Measurements from ENCODE around the gene MGME1. TPM values are rescaled to one million over a fixed set of nuclear protein-coding genes. Genes with fewer than 3 reads are reported as not detected.
"Not testable (repeated sequence)": the region's sequence is repeated elsewhere in the genome, so short reads cannot be mapped to it uniquely, and the experiment has no call there.

Gene MGME1
- total and polyA plus RNA-seq, 3 experiments from 2014 or later, result 11.9 to 31.8 (median 29.2) TPM

GRCh38 chr20:17958373-17959256 lies 10.2 kb upstream of the MGME1 start:
- peak overlapping the region; percentile 27 to 88 (median 76) for H3K27ac Mint-ChIP-seq
- Histone ChIP-seq H3K9me3 (ENCODE audit: low read length) (no peaks in the 10 kb centered on the region), H3K4me3 (ENCODE audit: low read length) (peak overlapping the region; percentile 28), H3K27me3 (ENCODE audit: insufficient read depth, low read length, poor library complexity, severe bottlenecking) (no peaks in the 10 kb centered on the region), H3K4me1 (ENCODE audit: insufficient read depth, low read length) (peaks cover 51% of the 10 kb centered on the region), H3K27ac (ENCODE audit: low read depth, low read length) (peak overlapping the region; percentile 29), H3K36me3 (ENCODE audit: insufficient read depth, low read length) (peaks cover 28% of the 10 kb centered on the region)
- CTCF ChIA-PET, result interaction anchor here (1.2 to 1.9 kb wide), 3 partner anchors 9 to 38 kb away, joined by 3 to 5 read pairs (median 5); no protein-coding TSS in a partner anchor
- peak overlapping the region in 6 of 7 donors; percentile 7 to 66 (median 20) for H3K4me3 Mint-ChIP-seq
- peaks cover 75 to 85% (median 84%) of the 10 kb centered on the region in 3 donors for H3K4me1 Mint-ChIP-seq
- H3K27me3 Mint-ChIP-seq, result no peaks in the 10 kb centered on the region
- no peaks in the 10 kb centered on the region for H3K9me3 Mint-ChIP-seq
- H3K36me3 Mint-ChIP-seq, result peaks cover 4 to 38% (median 17%) of the 10 kb centered on the region in 3 donors
- DNase-seq, result no peak
- POLR2A ChIA-PET, result no interaction called here

DNA sequence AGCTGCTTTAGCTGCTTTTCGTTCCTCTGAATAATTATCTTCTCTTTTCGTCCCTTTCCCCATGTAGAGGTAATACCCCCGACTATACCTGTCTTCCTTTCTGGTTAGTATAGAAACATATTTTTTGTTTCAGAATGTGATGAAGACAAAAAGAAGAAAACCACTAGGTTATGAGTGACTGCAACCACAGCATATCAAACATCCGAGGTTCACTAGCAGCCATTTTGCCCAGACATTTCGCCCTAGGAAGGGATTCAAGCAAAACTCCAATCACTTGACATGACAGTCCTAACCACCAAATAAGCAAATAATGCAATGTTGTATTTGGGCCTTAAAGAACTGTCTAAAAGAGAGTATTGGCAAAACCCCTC lies 9.6 kb upstream of the MGME1 start:
- Mint-ChIP-seq H3K36me3 (peaks cover 4 to 33% (median 11%) of the 10 kb centered on the region in 3 donors), H3K4me3 (peak overlapping the region; percentile 13 to 66 (median 44)), H3K27me3 (no peaks in the 10 kb centered on the region), H3K4me1 (peaks cover 77 to 89% (median 84%) of the 10 kb centered on the region in 3 donors), H3K9me3 (no peaks in the 10 kb centered on the region), H3K27ac (peak overlapping the region; percentile 35 to 95 (median 82))
- Histone ChIP-seq H3K27ac (ENCODE audit: low read depth, low read length) (peak overlapping the region; percentile 29), H3K4me1 (ENCODE audit: insufficient read depth, low read length) (peaks cover 58% of the 10 kb centered on the region), H3K9me3 (ENCODE audit: low read length) (no peaks in the 10 kb centered on the region), H3K27me3 (ENCODE audit: insufficient read depth, low read length, poor library complexity, severe bottlenecking) (no peaks in the 10 kb centered on the region), H3K36me3 (ENCODE audit: insufficient read depth, low read length) (peaks cover 21% of the 10 kb centered on the region), H3K4me3 (ENCODE audit: low read length) (peak overlapping the region; percentile 28)
- no peak for DNase-seq
- CTCF ChIA-PET, result interaction anchor here (1.2 to 1.9 kb wide), 3 partner anchors 10 to 38 kb away, joined by 3 to 5 read pairs (median 5); no protein-coding TSS in a partner anchor
- POLR2A ChIA-PET, result no interaction called here

- POLR2A ChIA-PET; H3K9me3 Mint-ChIP-seq; H3K27me3 ChIP-seq (ENCODE audit: insufficient read depth, low read length, poor library complexity, severe bottlenecking); DNase-seq; H3K36me3 ChIP-seq (ENCODE audit: insufficient read depth, low read length); CTCF ChIA-PET; H3K9me3 ChIP-seq (ENCODE audit: low read length); H3K27ac ChIP-seq (ENCODE audit: low read depth, low read length); H3K4me3 ChIP-seq (ENCODE audit: low read length); H3K27me3 Mint-ChIP-seq: not testable (repeated sequence)
- peaks cover 82 to 94% (median 87%) of the 10 kb centered on the region in 3 donors for H3K4me1 Mint-ChIP-seq
- H3K36me3 Mint-ChIP-seq, result peaks cover 0 to 21% (median 3%) of the 10 kb centered on the region in 3 donors
- H3K27ac Mint-ChIP-seq, result peak overlapping the region in 4 of 8 donors; percentile 70 to 78 (median 76)
- H3K4me3 Mint-ChIP-seq, result peak overlapping the region in 2 of 7 donors; percentile 66 to 74
- H3K4me1 ChIP-seq (ENCODE audit: insufficient read depth, low read length), result peaks cover 70% of the 10 kb centered on the region
Observed at GRCh38 chr20:17960400-17960885, 8.4 kb upstream of the MGME1 start.

DNA sequence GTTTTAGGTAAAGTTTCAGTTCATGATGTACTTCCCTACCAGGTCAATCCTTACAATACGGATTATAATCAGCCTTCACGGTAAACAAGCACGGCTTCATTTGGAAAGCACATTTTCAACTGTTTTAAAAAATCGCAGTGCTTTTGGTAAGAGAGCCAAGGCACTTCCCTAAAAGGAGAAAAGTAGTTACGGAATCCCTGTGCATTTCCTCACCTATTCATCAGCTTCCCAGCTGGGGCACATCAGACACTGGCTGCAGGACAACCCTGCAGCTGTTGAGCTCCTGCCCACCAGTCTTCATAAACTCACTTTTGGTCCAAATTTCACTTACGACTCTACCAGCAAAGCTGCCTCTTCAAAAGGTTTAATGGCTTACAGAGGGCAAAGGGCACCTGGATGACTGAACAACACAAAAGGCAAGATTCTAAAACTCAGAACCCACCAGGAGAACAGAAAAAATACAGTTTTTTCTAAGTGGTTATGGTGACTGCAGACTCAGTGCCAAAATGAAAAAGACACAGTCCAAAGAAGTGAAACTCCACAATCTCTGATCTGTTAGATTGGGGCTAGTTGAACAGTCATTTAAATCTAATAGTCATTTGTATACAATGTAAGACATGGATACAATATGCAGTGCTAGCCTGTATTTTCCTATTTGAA lies 7.8 kb upstream of the MGME1 start:
- Histone ChIP-seq H3K4me3 (ENCODE audit: low read length) (no peak overlapping the region), H3K27ac (ENCODE audit: low read depth, low read length) (no peak overlapping the region), H3K36me3 (ENCODE audit: insufficient read depth, low read length) (peaks cover 4% of the 10 kb centered on the region), H3K27me3 (ENCODE audit: insufficient read depth, low read length, poor library complexity, severe bottlenecking) (no peaks in the 10 kb centered on the region), H3K9me3 (ENCODE audit: low read length) (no peaks in the 10 kb centered on the region), H3K4me1 (ENCODE audit: insufficient read depth, low read length) (peaks cover 74% of the 10 kb centered on the region)
- Mint-ChIP-seq H3K4me3 (peak overlapping the region in 5 of 7 donors; percentile 24 to 74 (median 44)), H3K36me3 (peaks cover 0 to 15% (median 2%) of the 10 kb centered on the region in 3 donors), H3K27ac (peak overlapping the region; percentile 15 to 97 (median 62)), H3K27me3 (no peaks in the 10 kb centered on the region), H3K4me1 (peaks cover 83 to 94% (median 87%) of the 10 kb centered on the region in 3 donors), H3K9me3 (no peaks in the 10 kb centered on the region)
- CTCF ChIA-PET, result interaction anchor here (1.4 kb wide), 1 partner anchor 22 kb away, joined by 4 read pairs; no protein-coding TSS in a partner anchor
- POLR2A ChIA-PET, result no interaction called here
- no peak for DNase-seq

DNA sequence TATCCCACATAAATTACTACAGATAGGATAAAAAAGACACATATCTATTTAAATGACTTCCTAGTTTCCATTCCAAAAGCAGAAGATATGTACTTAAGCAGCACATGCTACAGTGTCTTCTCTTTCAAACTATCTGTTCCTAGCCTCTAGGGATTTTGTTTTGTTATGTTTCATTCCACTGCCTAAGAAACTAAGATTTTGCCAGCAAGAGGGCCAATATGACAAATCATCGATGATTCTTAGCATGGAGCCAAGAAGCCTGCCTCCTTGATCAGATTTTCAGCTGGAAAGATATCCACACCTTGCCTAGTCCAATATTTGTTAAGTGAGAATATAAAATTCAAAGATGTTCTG lies 7.3 kb upstream of the MGME1 start:
- ChIA-PET POLR2A (no interaction called here), CTCF (interaction anchor here (0.7 to 1.4 kb wide), 2 partner anchors 16 to 23 kb away, joined by 3 to 4 read pairs; no protein-coding TSS in a partner anchor)
- H3K4me3 ChIP-seq (ENCODE audit: low read length), result no peak overlapping the region
- DNase-seq, result no peak
- H3K27me3 ChIP-seq (ENCODE audit: insufficient read depth, low read length, poor library complexity, severe bottlenecking), result no peaks in the 10 kb centered on the region
- H3K9me3 ChIP-seq (ENCODE audit: low read length), result no peaks in the 10 kb centered on the region
- H3K4me1 ChIP-seq (ENCODE audit: insufficient read depth, low read length), result peaks cover 79% of the 10 kb centered on the region
- H3K9me3 Mint-ChIP-seq, result no peaks in the 10 kb centered on the region
- no peaks in the 10 kb centered on the region for H3K27me3 Mint-ChIP-seq
- H3K27ac Mint-ChIP-seq, result peak overlapping the region in 6 of 8 donors; percentile 33 to 97 (median 52)
- no peaks in the 10 kb centered on the region for H3K36me3 ChIP-seq (ENCODE audit: insufficient read depth, low read length)
- H3K4me3 Mint-ChIP-seq, result peak overlapping the region in 6 of 7 donors; percentile 4 to 74 (median 26)
- peaks cover 86 to 97% (median 89%) of the 10 kb centered on the region in 3 donors for H3K4me1 Mint-ChIP-seq
- H3K36me3 Mint-ChIP-seq, result peaks cover 0 to 12% (median 2%) of the 10 kb centered on the region in 3 donors
- H3K27ac ChIP-seq (ENCODE audit: low read depth, low read length), result no peak overlapping the region

GRCh38 chr20:17963114-17963897 lies 5.5 kb upstream of the MGME1 start:
- peak overlapping the region; percentile 74 to 97 (median 90) for H3K27ac Mint-ChIP-seq
- Histone ChIP-seq H3K4me1 (ENCODE audit: insufficient read depth, low read length) (peaks cover 73% of the 10 kb centered on the region), H3K27ac (ENCODE audit: low read depth, low read length) (no peak overlapping the region), H3K9me3 (ENCODE audit: low read length) (no peaks in the 10 kb centered on the region), H3K4me3 (ENCODE audit: low read length) (no peak overlapping the region), H3K27me3 (ENCODE audit: insufficient read depth, low read length, poor library complexity, severe bottlenecking) (no peaks in the 10 kb centered on the region), H3K36me3 (ENCODE audit: insufficient read depth, low read length) (no peaks in the 10 kb centered on the region)
- H3K36me3 Mint-ChIP-seq, result peaks cover 0 to 15% (median 2%) of the 10 kb centered on the region in 3 donors
- CTCF ChIA-PET, result interaction anchor here (1.1 to 3.0 kb wide), 5 partner anchors 12 to 459 kb away, joined by 3 to 12 read pairs (median 4); partner anchors contain the start of gene RRBP1
- H3K4me3 Mint-ChIP-seq, result peak overlapping the region; percentile 29 to 97 (median 94)
- no peak for DNase-seq
- H3K9me3 Mint-ChIP-seq, result no peaks in the 10 kb centered on the region
- peaks cover 83 to 94% (median 88%) of the 10 kb centered on the region in 3 donors for H3K4me1 Mint-ChIP-seq
- no peaks in the 10 kb centered on the region for H3K27me3 Mint-ChIP-seq
- POLR2A ChIA-PET, result no interaction called here

- CTCF ChIA-PET, result interaction anchor here (1.1 to 3.0 kb wide), 5 partner anchors 11 to 460 kb away, joined by 3 to 12 read pairs (median 4); partner anchors contain the start of gene RRBP1
- POLR2A ChIA-PET, result no interaction called here
- Histone ChIP-seq H3K27ac (ENCODE audit: low read depth, low read length) (no peak overlapping the region), H3K9me3 (ENCODE audit: low read length) (no peaks in the 10 kb centered on the region), H3K4me3 (ENCODE audit: low read length) (peak overlapping the region; percentile 95), H3K4me1 (ENCODE audit: insufficient read depth, low read length) (peaks cover 65% of the 10 kb centered on the region), H3K27me3 (ENCODE audit: insufficient read depth, low read length, poor library complexity, severe bottlenecking) (no peaks in the 10 kb centered on the region), H3K36me3 (ENCODE audit: insufficient read depth, low read length) (no peaks in the 10 kb centered on the region)
- H3K36me3 Mint-ChIP-seq, result peaks cover 0 to 21% (median 2%) of the 10 kb centered on the region in 3 donors
- peaks cover 75 to 87% (median 80%) of the 10 kb centered on the region in 3 donors for H3K4me1 Mint-ChIP-seq
- H3K27me3 Mint-ChIP-seq, result no peaks in the 10 kb centered on the region
- DNase-seq, result no peak
- H3K4me3 Mint-ChIP-seq, result peak overlapping the region; percentile 77 to 97 (median 94)
- no peaks in the 10 kb centered on the region for H3K9me3 Mint-ChIP-seq
- H3K27ac Mint-ChIP-seq, result peak overlapping the region; percentile 74 to 98 (median 91)
Observed at GRCh38 chr20:17964073-17964472, 4.7 kb upstream of the MGME1 start.
